Suppressor macrophage (primary cell): ENCODE measurements around the gene MAP3K3.

Source experiments
- DNase-seq, 4 experiments: peaks; one replicate each; pipeline ENCODE4 v3.0.0-alpha.2; 2020 to 2022

MAP3K3 gene

GRCh38 chr17:63653050-63653449 is 30.8 kb downstream of the MAP3K3 start:
- DNase-seq, result no peak

DNA sequence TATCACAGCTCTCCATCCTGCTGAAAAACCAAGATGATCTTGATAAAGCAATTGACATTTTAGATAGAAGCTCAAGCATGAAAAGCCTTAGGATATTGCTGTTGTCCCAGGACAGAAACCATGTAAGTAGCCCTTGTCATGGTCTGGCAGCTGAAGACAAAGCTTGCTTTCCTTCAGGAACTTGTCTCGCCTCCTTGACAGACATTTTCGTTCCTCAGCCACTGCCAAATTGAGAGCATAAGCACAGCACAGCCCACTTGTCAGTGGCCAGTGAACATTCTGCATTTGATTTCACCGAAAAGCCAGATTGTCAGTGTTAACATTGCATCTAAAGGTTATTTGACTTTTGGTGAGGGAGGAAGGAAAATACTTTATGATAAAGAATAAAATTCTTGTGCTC is 35.6 kb downstream of the MAP3K3 start:
- no peak for DNase-seq

DNA sequence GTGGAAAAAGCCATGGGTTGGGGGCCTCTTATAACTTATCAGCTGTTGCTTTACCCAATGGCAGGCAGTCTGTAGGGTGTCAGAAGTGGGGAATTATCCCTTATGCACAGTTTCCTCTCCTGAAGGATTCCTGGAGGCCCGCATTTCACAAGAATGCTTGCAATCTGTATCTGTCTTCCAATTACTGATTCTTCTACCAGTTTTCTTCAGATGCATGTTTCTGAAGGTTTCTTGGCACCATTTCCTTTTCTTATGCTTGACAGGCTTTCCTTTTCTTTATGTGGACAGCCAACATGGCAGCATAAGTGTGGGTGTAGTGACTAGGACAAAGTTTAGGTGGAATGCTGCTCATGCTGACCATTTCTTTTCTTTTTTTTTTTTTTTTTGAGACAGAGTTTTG is 36.1 kb downstream of the MAP3K3 start:
- no peak for DNase-seq

DNA sequence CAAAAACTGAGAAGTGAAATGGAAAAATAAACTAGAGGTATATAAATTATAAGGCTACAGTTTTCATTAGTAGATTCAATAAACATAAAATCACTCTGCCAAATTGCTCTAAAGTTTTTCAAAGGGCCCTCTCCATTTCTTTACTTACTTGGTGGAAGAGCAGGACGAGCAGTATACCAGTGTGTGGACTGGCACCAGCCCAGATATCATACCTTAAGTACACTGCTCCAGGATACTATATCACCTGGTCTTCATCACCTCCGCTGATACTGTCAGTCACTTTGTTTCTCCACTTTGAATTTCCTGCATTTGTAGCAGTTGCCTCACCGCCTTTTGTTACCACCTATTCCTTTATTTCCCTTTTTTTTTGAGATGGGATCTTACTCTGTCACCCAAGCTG is 37.6 kb downstream of the MAP3K3 start:
- no peak for DNase-seq

DNA sequence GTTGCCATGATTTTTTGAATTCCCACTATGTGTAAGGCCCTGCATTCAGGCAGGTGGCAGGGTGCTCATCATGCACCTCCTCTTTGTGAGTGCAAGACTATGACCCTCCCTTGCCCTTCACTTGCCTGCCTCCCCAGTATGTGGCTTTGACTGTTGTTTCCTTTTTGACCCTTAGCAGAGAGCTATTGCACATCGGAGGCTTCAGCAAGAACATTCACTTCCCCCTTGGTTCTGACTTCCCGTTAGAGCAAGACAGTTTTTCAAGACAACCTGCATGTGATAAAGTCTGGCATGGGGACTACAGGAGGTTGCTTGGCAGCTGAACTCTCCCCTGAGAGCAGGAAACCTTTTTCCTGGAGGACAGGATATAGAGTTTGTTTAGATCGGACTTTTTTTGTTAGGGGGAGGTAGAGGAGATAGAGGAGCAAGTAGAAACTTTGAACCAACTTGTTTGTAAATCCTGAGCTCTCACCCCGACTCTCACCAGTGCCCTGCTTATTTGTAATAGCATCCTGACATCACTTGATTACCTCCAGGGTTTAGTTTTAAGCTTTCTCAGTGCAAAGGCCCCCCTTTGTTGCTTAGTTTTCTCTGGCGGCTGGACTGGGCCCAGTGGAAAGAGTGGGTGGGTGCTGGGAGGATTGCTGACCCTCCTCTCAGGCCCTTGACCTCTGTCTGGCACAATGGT is 43.5 kb downstream of the MAP3K3 start:
- peak; percentile 76 to 93 (median 87) for DNase-seq

GRCh38 chr17:63672856-63673255 is 50.6 kb downstream of the MAP3K3 start:
- no peak for DNase-seq

- peak; percentile 38 to 59 (median 54) for DNase-seq
These were observed 53.0 kb downstream of the MAP3K3 start for GRCh38 chr17:63675231-63675606.

- peak in 3 of 4 experiments; percentile 49 to 59 (median 55) for DNase-seq
These were observed 53.7 kb downstream of the MAP3K3 start for GRCh38 chr17:63675607-63676546.

DNA sequence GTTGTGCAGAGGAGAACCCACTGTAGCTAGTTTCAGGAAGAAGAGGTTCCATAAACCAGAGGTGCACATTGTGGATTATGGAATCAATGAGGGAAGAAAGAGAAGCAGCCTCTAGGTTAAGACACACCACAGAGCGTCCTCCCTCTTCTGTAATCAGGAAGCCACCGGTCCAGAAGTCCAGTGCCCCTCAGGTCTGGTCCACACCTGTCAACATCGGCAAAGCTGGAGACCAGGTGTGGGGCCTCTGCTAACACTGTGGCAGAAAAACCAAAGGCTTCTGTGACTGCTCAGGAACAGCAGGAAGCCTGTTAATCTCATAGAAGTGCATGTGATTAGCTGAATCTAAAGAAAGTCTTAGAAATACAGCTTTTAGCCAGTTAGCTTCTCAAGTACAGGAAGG is 54.4 kb downstream of the MAP3K3 start:
- DNase-seq, result no peak

DNA sequence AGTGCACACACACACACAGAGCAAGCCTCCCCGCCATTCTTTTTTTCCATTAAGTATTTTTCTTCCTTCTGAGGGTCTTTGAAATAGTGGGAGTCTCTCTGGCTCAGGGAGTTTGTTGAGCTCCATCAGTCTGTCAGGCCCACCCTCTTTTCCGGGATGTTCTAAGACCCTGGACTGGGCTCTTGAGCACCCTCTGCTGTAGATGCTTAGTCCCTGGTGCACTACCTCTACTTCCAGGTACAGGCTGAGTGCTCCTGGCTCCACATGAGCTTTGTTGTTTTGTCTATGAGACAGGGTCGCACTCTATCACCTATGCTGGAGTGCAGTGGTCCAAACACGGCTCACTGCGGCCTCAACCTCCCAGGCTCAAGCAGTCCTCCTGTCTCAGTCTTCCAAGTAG is 57.0 kb downstream of the MAP3K3 start:
- no peak for DNase-seq

DNA sequence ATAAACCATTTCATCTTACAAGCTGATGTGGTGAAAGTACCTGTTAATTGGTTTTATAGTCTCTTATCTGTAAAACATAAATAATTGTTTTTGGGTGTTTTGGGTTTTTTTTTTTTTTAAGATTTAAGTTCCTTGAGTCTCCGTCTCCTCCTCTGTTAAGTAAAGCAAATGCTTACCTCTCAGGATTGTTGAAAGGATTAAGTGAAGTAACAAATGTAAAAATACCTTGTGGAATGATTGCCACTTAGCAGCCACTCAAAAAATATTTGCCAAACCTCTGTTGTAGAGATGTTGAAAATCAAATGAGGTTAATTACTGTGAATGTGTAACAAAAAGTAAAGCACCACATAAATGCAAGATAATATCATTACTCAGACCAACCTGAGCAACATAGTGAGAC is 58.5 kb downstream of the MAP3K3 start:
- DNase-seq, result no peak

GRCh38 chr17:63681530-63681929 is 59.3 kb downstream of the MAP3K3 start:
- DNase-seq, result no peak

DNA sequence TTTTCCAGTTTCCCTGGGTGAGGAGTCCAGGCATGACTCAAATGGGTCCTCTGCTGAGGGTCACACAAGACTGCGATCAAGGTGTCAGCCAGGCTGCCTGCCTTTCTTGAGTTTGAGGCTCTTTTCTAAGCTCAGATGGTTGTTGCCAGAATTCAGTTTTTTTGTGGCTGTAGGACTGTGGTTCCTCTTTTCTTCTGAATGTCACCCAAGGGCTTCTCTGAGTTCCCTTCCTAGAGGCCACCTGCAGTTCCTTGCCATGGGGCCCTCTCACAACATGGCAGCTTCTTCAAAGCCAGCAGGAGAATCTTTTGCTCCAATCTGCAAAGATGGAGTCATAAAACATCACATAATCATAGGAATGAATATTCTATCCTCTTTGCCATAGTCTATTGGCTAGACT is 60.2 kb downstream of the MAP3K3 start:
- peak in 3 of 4 experiments; percentile 30 to 52 (median 30) for DNase-seq

DNA sequence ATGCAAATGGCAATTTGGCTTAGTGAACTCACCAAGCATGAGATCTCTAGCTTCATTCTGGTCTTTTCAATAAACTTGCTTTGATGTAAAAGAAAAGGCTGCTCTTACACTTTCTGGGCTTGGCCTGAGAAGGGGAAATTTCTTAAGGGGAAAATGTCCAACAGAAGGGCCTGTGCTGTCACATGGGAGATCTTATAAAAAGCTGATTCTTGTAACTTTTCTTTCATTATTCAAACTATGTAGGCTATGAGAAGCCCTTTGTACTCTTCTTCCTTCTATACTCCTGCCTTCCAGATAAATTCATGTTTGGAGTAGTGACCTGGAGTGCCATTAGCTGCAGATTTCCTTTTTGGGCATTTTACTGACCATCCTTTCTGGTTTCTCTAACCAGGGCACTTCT is 60.8 kb downstream of the MAP3K3 start:
- DNase-seq, result no peak

DNA sequence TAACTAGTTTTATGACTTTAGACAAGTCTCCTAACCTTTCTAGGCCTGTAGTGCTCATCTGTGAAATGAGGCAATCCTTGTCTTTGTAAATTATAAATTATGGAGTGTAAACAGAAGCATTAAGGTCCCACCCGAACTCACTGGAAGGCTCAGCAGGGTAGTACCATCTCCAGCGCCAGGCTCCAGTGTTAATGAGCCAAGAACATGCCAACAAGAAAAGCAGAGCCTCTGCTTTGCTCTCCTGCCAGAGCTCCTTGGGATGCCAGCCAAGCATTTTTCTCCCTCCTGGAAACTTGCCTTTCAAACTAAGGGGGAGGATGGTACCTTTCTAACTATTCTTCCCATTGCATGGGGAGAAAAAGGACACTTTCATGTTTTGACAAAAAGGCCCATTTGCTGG is 62.8 kb downstream of the MAP3K3 start:
- DNase-seq, result no peak

DNA sequence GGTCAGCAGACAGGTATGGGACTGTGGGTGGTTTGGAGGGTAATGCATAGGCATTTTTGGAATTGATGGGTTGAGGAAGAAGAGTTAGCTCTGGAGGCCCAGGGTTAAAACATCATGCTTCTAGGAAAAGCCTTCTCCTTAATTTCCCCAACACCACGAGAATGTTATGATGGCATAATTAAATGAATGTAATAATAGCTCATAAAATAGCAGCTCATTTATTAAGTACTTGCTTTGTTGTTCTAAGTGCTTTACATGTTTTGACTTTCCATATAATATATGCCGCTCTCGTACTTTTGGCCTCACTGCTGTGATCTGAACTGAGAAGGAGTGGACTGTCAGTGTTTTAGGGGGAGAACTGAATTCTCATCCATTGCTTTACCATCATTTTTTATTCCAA is 63.4 kb downstream of the MAP3K3 start:
- no peak for DNase-seq

GRCh38 chr17:63686138-63686685 is 64.0 kb downstream of the MAP3K3 start:
- DNase-seq, result no peak

GRCh38 chr17:63688396-63689020 is 66.3 kb downstream of the MAP3K3 start:
- no peak for DNase-seq

DNA sequence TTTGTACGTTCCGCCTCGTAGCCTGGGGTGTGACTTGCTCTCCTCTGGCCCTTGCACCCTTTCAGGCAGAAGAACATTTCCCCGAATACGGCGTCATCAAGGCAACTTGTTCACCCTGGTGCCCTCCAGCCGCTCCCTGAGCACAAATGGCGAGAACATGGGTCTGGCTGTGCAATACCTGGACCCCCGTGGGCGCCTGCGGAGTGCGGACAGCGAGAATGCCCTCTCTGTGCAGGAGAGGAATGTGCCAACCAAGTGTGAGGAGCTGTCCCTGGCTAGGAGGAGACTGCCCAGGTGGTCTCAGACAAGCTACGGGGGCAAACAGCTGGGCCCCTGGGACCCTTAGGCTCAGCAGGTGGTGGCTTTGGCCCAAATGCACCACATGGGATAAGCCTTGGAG is 67.3 kb downstream of the MAP3K3 start:
- DNase-seq, result no peak

GRCh38 chr17:63692195-63692816 is 70.1 kb downstream of the MAP3K3 start:
- no peak for DNase-seq

DNA sequence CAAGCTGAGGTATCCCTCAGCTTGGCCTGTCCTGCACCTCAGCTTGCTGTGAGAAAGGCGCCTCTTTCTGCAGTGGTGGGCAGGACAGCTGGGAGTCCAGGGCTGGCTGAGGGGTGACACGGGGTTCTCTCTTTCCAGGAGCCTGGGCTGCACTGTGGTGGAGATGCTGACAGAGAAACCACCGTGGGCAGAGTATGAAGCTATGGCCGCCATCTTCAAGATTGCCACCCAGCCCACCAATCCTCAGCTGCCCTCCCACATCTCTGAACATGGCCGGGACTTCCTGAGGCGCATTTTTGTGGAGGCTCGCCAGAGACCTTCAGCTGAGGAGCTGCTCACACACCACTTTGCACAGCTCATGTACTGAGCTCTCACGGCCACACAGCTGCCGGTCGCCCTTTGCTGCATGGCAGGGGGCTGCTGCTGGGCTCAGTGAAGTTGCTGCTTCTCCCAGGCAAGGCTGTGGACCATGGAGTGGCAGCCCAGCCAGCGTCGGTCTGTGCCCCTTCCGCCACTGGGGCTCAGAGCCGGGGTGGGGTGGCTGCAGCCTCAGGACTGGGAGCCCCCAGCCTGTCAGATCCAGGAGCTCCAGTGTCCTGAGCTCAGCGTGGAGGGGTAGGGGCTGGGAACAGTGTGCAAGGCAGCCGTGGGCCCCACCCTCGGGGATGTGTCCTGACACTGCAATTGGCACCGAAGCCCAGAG is 71.3 kb downstream of the MAP3K3 start:
- DNase-seq, result no peak
